ENCODE results near the gene GNRH2.
"Not testable (repeated sequence)": the region's sequence is repeated elsewhere in the genome, so short reads cannot be mapped to it uniquely, and the experiment has no call there.

GNRH2 gene

DNA sequence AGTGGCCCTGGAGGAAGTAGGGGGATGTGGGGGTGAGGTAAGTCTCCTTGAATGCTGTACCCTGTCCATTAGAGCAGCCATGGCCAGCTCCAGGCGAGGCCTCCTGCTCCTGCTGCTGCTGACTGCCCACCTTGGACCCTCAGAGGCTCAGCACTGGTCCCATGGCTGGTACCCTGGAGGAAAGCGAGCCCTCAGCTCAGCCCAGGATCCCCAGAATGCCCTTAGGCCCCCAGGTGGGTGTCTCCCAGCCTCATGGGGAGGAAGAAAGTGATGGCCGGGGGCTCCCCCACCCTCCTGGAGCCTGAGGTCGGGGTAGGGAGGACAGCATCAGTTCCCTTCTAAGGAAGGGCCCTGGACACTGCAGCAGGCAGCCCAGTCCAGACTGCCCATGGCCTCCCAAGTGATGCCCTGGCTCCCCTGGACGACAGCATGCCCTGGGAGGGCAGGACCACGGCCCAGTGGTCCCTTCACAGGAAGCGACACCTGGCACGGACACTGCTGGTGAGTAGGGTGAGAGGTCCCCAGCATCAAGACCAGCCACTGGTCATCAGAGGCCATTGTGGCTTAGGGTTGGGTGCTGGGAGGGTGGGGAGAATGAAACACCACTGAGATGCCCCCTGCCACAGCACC, 1.0 kb downstream of the GNRH2 start:
- no peak for DNase-seq

DNA sequence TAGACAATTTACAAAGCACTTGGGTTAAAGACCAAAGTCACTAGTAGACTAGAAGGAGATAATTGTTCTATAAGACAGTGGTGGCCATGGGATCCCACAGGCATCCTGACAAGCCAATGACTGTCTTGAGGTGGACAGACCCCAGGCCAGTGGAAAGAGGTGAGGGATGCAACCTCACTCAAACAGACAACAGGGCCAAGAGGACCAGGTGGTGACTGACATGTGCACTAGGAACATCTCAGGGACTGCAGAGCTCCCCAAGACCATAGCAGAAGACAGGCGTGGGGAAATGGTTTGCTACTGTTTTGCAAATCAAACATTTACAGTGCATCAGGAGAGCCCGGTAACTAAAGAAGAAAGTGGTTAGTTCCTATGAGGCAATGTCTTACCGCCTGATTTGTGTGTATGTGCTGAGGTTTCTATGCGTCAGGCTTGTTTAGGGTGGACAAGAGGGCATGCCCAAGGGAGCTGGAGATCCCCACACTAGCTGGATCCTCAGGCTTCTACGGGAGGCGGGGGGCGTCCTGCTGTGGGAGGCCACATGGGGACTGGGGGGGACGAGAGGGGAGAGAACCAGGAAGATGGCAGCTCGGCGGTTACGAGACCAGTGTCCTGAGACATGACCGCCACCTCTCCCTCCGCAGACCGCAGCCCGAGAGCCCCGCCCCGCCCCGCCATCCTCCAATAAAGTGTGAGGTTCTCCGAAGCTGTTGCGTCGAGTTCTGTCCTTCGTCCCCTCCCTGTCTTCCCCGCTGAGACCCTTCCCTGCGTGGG, 1.8 kb downstream of the GNRH2 start:
- peak; percentile 28 for DNase-seq

DNA sequence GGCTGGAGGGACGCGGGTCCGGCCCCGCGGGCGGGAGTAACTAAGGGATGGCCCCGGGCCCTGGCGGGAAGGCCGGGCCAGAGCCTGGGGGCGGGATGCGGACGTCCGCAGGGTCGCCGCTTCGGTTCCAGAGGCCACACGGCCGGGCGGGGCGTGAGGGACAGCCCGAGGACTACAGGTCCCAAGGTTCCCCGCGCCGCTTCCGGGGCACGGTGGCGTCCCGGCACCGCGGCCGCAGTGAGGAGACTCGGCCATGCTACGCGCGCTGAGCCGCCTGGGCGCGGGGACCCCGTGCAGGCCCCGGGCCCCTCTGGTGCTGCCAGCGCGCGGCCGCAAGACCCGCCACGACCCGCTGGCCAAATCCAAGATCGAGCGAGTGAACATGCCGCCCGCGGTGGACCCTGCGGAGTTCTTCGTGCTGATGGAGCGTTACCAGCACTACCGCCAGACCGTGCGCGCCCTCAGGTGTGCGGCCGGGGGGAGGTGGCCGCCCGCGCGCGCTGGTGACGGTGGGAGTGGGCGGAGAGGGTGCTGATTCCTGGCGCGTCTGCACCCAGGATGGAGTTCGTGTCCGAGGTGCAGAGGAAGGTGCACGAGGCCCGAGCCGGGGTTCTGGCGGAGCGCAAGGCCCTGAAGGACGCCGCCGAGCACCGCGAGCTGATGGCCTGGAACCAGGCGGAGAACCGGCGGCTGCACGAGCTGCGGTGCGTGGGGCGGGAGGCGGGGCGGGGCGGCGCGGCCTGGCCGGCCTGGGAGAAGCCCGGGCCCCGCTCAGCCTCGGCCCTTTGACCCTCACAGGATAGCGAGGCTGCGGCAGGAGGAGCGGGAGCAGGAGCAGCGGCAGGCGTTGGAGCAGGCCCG, 2.6 kb downstream of the GNRH2 start, which contains the start of gene MRPS26:
Gene MRPS26 (plus strand): TSS at position 237 of the 861 bp plus-strand sequence. CDS start 17 bp downstream, at position 254.
- DNase-seq, result peak; percentile 63

DNA sequence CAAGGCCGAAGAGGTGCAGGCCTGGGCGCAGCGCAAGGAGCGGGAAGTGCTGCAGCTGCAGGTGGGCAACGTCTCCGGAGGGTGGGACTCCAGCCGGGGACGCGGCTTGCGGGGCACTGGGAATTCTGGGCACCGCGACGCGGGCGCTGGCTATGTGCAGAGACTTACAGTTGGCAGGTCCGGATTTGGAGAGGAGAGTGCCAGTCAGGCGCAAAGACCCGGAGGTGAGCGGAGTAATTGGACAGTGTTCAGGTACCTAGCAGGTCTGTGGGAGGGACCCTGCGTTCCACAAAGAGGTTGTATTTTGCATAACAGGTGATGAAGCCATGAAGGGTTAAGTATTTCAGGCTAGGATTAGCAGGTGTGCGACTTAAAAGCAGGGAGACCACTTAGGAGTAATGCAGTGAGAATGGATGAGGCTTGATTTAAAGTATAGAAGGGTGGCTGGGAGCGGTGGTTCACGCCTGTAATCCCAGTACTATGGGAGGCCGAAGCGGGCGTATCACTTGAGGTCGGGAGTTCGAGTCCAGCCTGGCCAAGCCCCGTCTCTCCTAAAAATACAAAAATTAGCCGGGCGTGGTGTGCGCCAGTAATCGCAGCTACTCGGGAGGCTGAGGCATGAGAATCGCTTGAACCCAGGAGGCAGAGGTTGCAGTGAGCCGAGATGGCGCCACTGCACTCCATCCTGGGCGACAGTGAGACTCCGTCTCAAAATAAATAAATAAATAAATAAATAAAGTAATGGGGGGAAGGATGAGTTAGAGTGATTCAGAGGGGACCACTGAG, 3.4 kb downstream of the GNRH2 start:
- DNase-seq, result no peak

DNA sequence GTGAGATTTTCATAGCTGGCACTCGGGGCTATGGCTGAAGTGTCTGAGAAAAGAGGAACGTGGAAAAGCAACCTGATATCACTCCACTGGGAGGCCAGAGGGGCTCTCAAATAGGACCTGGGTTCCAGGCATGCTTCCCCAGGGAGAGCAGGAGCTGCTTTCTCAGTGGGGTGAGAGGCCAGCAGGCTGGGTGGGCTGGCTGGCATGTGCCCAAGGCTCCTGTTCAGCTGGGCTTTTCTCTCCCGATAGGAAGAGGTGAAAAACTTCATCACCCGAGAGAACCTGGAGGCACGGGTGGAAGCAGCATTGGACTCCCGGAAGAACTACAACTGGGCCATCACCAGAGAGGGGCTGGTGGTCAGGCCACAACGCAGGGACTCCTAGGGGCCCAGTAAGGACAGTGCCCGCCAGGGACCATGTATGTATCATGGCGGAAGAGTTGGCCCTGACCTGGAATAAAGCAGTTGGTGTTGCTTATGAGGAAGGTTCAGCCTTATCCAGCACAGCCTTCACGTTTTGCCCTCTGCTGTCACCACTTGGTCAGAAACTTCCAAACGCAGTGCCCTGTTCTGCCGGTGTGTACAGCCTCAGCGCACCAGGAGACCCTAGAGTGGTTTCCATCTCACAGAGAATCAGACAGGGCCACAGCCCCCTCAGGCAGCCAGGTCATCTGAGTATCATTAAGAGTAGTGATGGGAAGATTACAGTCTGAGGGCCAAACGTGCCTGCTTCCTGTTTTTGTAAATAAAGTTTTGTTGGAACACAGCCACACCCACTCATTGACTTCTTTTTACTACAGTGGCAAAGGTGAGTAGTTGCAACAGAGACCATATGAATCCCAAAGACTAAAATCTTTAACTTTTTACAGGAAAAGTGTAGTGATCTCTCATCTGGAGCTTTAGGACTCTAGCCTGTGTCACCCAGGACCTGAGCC, 4.3 kb downstream of the GNRH2 start:
- DNase-seq, result no peak

DNA sequence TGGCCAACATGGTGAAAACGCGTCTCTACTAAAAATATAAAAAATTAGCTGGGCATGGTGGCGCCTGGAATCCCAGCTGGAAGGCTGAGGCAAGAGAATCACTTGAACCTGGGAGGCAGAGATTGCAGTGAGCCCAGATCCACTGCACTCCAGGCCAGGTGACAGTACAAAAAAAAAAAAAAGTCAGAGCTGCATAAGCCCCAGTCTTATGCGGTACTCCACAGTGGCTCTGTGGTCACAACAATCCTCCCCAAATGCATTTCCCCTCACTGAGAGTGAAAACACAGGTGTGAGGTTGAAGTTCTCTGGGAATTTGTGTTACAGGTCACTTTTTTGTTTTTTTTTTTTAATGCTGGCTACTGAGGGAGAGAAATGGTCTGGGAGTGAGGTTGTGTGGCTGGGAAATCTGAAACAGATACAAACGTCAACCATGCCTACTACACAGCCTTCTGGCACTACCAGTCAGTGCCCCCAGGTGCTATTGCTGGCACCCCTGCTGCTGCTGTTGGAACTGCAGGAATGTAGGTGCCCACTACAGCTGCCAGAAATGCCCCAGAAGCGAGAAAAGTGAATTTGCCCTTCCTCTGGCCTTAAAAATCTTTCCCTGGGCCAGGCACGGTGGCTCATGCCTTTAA, 8.1 kb downstream of the GNRH2 start:
- DNase-seq, result no peak

DNA sequence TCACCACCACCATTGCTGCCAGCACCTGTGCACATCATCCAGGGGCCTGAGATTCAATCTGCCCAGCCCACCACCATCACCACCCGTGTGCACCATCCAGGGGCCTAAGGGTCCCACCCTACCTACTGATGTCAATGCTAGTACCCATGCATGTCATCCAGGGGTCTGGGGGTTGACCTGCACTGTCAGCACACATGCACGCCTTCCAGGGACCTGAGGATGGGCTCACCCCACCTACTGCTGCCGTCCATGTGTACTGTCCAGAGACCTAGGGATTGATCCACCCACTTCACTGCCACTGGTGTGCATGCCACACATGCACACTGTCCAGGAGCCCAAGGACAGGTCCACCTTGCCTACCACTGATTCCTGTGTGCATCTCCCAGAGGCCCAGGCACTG, 16.1 kb downstream of the GNRH2 start:
- no peak for DNase-seq

DNA sequence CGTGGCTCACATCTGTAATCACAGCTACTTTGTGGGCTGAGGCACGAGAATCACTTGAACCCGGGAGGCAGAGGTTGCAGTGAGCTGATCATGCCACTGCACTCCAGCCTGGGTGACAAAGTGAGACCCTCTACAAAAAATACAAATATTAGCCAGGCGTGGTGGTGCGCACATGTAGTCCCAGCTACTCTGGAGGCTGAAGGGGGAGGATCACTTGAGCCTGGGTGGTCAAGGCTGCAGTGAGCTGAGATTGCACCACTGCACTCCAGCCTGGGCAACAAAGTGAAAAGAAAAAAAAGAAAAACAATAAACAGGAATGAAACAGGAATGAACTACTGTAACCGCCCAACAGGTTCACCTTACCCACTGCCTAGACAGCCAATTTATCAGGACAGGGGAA, 20.7 kb downstream of the GNRH2 start:
- DNase-seq, result not testable (repeated sequence)

DNA sequence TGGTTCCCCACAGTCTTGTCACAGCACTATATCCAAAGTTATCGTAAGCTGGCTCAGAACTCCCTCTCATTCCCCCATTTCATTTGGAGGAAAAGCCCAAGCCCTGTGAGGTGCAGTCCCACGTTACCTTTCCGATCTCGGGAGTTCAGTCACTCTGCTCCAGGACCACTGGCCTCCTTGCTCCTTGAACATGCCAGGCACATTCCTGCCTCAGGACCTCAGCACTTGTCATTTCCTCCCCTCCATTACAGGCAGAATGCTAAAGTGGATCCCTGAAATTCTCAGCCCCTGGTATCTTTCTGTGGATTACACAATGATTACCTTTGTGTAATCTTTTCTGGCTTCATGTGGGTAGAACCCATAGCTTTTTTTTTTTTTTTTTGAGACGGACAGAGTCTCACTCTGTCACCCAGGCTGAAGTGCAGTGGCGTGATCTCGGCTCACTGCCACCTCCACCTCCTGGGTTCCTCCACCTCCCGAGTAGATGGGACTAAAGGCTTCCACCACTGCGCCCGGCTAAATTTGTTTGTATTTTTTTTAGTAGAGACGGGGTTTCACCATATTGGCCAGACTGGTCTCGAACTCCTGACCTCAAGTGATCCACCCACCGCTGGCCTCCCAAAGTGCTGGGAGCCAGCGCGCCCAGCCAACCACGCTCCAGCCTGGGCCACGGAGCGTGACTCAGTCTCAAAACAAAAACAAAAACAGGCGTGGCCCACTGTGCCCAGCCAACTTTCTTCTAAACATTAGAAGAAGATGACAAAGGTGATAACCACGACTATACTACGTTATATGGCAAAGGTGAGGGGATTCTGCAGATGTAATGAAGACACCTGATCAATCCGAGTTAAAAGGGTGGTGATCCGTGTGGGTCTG, 24.0 kb downstream of the GNRH2 start:
- no peak for DNase-seq

DNA sequence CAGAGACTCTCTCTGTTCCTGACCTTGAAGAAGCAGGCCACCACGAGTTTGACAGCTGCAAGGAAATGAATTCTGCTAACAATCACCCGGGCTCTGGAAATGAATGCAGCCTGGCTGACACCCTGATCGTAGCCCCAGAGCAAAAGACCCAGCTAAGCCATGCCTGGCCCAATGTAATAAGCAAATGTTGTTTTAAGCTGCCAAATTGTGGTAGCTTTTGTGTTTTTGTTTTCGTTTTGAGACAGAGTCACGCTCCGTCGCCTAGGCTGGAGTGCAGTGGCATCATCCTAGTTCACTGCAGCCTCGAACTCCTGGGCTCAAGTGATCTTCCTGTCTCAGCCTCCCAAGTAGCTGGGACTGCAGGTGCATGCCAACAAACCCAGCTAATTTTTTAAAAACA, 24.7 kb downstream of the GNRH2 start:
- no peak for DNase-seq

DNA sequence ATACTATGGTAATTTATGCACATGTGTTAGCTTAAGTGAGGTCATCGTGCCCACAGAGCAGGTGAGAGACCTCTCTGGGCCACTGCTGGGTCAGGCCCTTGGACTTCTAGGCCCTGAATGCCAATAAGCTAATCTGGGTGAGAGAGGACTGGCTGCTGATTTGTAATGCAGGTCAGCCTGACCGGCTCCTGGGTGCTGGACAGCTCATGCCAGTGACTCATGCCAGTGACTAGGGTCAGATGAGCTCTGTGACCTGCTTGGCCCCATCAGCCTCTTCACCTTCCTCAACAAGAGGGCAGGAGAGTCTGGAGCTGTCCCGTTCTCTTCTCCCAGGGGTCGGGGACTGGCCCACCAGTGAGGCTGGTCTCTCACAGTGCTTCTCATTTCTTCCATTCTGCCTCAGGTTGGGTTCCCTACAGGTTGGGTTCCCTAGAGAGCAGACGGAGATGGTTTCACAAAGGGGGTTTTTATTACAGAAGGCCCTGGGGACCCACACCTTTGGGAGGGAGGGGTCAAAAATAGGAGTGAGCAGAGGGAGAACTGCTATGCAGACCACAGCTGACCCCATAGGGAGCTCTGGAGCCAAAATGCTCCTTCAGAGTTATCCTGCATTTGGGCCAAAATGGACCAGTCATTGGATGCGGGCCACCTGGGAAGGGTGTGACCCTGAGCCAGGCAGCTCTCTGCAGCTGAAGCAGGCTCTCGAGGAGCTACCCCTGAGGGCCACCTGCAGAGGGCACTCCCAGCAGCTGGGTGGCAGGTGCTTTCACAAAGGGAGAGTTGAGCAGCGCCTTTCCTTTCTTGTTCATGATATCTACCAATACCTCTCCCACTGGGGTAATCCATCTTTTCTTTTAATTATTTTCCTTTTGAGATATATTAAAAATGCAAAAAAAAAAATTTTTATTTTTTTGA, 25.8 kb downstream of the GNRH2 start:
- no peak for DNase-seq

DNA sequence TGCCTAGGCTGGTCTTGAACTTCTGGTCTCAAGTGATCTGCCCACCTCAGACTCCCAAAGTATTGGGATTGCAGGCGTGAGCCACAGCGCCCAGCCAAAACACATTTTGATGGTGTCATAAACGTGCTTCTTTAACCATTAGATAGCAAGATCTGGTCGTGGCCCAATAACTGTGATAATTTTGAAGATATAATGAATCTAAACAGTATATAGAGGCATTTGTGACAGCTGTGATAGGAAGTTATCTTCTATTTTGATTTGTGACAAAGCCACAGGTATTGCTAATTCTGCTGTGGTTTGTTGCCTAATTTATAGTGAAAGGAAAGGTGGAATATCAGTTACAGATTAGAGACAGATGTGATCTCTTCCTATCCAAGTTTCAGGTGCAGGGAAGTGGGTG, 27.3 kb downstream of the GNRH2 start:
- no peak for DNase-seq

DNA sequence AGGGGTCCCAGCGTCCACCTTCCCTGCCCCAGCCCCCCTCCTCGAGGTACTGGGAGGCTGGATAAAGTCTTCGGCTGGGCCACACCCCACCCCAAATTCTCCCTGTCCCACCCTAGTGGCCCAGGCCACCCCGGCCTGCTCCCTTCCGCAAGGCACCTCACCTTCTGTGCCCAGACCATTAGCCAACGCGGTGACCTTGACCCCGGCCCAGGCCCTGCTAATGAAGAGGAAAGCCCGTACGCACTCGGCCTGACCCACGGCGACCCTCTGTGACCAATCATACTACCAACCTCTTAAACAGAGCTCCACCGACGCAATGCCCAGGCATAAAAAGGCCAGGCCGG, 27.8 kb downstream of the GNRH2 start:
- no peak for DNase-seq

DNA sequence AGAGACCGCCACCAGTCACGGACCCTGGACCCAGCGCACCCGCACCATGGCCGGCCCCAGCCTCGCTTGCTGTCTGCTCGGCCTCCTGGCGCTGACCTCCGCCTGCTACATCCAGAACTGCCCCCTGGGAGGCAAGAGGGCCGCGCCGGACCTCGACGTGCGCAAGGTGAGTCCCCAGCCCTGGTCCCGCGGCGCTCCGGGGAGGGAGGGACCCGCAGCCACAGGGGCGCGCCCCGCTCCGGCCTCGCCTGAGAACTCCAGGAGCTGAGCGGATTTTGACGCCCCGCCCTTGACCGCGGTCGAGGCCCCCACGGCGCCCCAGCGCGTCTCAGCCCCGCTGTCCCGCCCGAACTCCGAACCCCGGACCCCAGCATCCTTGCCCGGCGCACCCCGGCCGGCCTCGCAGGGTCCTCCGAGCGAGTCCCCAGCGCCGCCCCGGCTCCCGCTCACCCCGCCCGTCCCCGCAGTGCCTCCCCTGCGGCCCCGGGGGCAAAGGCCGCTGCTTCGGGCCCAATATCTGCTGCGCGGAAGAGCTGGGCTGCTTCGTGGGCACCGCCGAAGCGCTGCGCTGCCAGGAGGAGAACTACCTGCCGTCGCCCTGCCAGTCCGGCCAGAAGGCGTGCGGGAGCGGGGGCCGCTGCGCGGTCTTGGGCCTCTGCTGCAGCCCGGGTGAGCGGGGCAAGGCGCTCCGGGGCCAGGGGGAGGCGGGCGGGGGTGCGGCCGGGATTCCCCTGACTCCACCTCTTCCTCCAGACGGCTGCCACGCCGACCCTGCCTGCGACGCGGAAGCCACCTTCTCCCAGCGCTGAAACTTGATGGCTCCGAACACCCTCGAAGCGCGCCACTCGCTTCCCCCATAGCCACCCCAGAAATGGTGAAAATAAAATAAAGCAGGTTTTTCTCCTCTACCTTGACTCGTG, 28.4 kb downstream of the GNRH2 start, which contains the start of gene OXT:
Gene OXT (plus strand): TSS at position 11 of the 920 bp plus-strand sequence. CDS start 36 bp downstream, at position 47.
- peak; percentile 65 for DNase-seq

DNA sequence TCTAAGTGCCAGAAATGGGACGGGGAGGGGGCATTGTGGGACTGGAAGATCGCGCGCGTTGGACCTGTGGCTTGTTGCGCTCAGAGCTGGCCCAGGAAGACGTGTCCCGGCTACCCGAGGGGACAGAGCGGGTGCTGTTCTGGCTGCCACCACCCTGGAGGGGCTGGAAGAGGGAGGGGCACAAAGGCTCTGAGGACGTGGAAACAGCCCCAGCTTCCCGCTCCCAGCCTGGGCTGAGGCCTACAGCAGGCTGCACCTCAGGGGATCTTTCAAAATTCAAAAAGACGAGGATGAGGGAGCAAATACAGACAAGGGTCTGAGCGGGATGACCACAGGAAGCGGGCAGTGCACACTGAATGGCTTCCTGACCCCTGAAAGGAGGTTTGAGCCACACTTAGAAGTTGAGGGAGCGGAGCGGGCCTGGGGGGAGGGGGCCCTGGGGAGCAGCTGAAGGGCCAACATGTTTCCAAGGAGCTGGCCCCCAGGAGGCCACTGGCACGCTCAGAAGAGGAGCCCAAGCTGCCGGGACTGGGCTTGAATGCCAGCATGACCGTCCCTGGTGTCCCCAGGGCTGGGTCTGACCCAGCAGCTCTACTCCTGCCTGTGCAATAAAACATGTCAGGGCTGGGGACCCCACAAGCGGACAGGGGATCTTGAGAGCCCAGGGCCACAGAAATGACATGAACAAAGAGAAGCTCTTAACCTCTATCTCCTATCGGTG, 29.3 kb downstream of the GNRH2 start:
- DNase-seq, result no peak

DNA sequence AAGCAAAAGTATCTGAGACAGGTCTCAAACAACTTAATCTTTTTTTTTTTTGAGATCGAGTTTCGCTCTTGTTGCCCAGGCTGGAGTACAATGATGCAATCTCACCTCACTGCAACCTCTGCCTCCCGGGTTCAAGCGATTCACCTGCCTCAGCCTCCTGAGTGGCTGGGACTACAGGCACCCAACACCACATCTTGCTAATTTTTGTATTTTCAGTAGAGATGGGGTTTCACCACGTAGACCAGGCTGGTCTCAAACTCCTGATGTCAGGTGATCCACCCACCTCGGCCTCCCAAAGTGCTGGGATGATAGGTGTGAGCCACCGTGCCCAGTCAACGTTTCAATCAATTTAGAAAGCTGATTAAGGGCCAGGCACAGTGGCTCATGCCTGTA, 29.8 kb downstream of the GNRH2 start:
- DNase-seq, result not testable (repeated sequence)

DNA sequence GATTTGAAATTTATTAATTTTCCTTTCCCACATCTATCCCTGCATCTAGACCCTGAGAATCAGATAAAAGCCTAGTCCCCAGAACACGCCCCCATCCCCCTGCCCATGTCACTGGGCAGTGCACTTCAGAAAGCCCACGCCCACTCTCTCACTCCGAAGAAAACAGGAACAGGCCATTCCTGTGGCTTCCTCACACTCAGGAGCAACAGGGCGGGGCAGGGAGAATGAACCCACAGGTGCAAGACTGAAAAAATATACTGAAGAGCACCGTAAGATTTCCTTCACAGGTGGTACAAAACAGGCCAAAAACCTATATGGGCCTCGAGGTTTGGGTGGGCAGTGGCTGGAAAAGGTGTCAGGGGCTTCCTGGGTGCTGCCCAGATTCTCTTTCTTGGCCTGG, 31.4 kb downstream of the GNRH2 start:
- DNase-seq, result no peak
